Fibroblast of lung (primary cell): ENCODE measurements around the gene PLEKHA5.

Experiments used
- CTCF ChIP-seq, 2 donors: IDR thresholded peaks in 1 of 2; conservative IDR thresholded peaks in 1 of 2; 1 replicate in 1 of 2; 2 replicates in 1 of 2; pipeline ENCODE4 v1.5.1; 2011 to 2012; ENCODE audit warnings: low read length in 2 of 2, control low read depth in 1 of 2, inconsistent platforms in 1 of 2, low read depth in 1 of 2, mild to moderate bottlenecking in 1 of 2
- EZH2 ChIP-seq: IDR thresholded peaks from 2 replicates; pipeline ENCODE4 v1.5.1; 2012; ENCODE audit warnings: low read length, control low read depth, mild to moderate bottlenecking; ENCODE audit errors: missing control alignments

GRCh38 chr12:19276767-19277166, 147.2 kb downstream of the PLEKHA5 start:
- no peak for TF ChIP-seq EZH2
- no peak for TF ChIP-seq CTCF (conservative IDR thresholded peaks at IDR 0.05 in 1 of 2, IDR thresholded peaks at IDR 0.05 in 1 of 2; ENCODE audit: low read depth in 1 of 2, low read length in 2 of 2)
